H1 (cell line): ENCODE measurements around the gene ANKS1A. TPM values are rescaled to one million over a fixed set of nuclear protein-coding genes. Genes with fewer than 3 reads are reported as not detected.
"Not testable (repeated sequence)": the region's sequence is repeated elsewhere in the genome, so short reads cannot be mapped to it uniquely, and the experiment has no call there.

Experiments used
- CTCF ChIA-PET: fragments of 300-600 bp; sonication (Branson Sonifier 250); formaldehyde crosslinking; loops from one replicate; lab custom pipeline; 2021; ENCODE audit not compliant: partially characterized antibody; lab: Charles Lee
- POLR2A ChIA-PET: fragments of 300-600 bp; sonication (Branson Sonifier 250); formaldehyde crosslinking; loops from one replicate; lab custom pipeline; 2021; ENCODE audit warnings: inconsistent platforms; ENCODE audit not compliant: partially characterized antibody; lab: Charles Lee
- DNase-seq, 2 experiments: peaks; one replicate each; pipeline versions ENCODE4 v3.0.0 to v3.0.0-alpha.2; 2010 to 2022; ENCODE audit warnings: low spot score in 2 of 2, low read depth in 1 of 2, mixed read lengths in 1 of 2
- FAIRE-seq: peaks from 2 replicates; lab custom pipeline; 2011; peaks lifted over from hg19 to GRCh38; lab: Jason Lieb, UNC
- H2AFZ ChIP-seq: 2 replicates; pipeline ENCODE4 v1.8.1; 2012; ENCODE audit warnings: low read length, inconsistent platforms
- H2AK5ac ChIP-seq: 2 replicates; pipeline ENCODE4 v1.6.1; 2013; ENCODE audit warnings: low read depth, low read length
- H2BK120ac ChIP-seq: replicated peaks from 2 replicates; pipeline ENCODE3; 2013; ENCODE audit warnings: low read depth, low read length, inconsistent platforms
- H2BK12ac ChIP-seq: 2 replicates; pipeline ENCODE4 v1.6.1; 2013; ENCODE audit warnings: low read depth, low read length
- H2BK15ac ChIP-seq: 2 replicates; pipeline ENCODE4 v1.6.1; 2013; ENCODE audit warnings: low read length
- H2BK20ac ChIP-seq: 2 replicates; pipeline ENCODE4 v1.6.1; 2013; ENCODE audit warnings: low read length
- H2BK5ac ChIP-seq: 2 replicates; pipeline ENCODE4 v1.6.1; 2013; ENCODE audit warnings: low read depth, low read length
- H3K14ac ChIP-seq: 2 replicates; pipeline ENCODE4 v1.6.1; 2013; ENCODE audit warnings: inconsistent platforms; ENCODE audit not compliant: insufficient read length
- H3K18ac ChIP-seq: 2 replicates; pipeline ENCODE4 v1.6.1; 2013; ENCODE audit warnings: low read length; ENCODE audit errors: extremely low read depth
- H3K23ac ChIP-seq: 2 replicates; pipeline ENCODE4 v1.6.1; 2013; ENCODE audit warnings: inconsistent platforms; ENCODE audit not compliant: insufficient read length
- H3K23me2 ChIP-seq: 2 replicates; pipeline ENCODE4 v1.6.1; 2013; ENCODE audit warnings: low read depth, low read length
- H3K27ac ChIP-seq: 2 replicates; pipeline ENCODE4 v1.6.1; 2011; ENCODE audit warnings: low read depth, low read length, inconsistent platforms
- H3K27me3 ChIP-seq, 4 experiments: replicated peaks in 1 of 4; 1 replicate in 1 of 4; 2 replicates in 3 of 4; pipeline versions ENCODE4 v1.6.1 to v1.8.1; 2011 to 2013; ENCODE audit warnings: low read length in 3 of 4, mild to moderate bottlenecking in 3 of 4, inconsistent platforms in 2 of 4, mixed read lengths in 2 of 4, moderate library complexity in 1 of 4; ENCODE audit not compliant: control insufficient read depth in 3 of 4, insufficient read depth in 3 of 4; ENCODE audit errors: extremely low read depth in 1 of 4
- H3K36me3 ChIP-seq, 4 experiments: 2 replicates each; pipeline versions ENCODE4 v1.6.1 to v1.8.1; 2011 to 2013; ENCODE audit warnings: mild to moderate bottlenecking in 4 of 4, low read length in 3 of 4, moderate library complexity in 2 of 4, control low read depth in 1 of 4, inconsistent platforms in 1 of 4; ENCODE audit not compliant: insufficient read depth in 4 of 4, control insufficient read depth in 2 of 4
- H3K4ac ChIP-seq: replicated peaks from 2 replicates; pipeline ENCODE3; 2013; ENCODE audit warnings: low read length, low read depth, mixed read lengths, inconsistent platforms; ENCODE audit not compliant: insufficient read length
- H3K4me1 ChIP-seq, 4 experiments: replicated peaks in 1 of 4; 1 replicate in 1 of 4; 2 replicates in 3 of 4; pipeline versions ENCODE4 v1.6.1 to v1.8.1; 2011 to 2013; ENCODE audit warnings: low read length in 3 of 4, inconsistent platforms in 2 of 4, mixed read lengths in 1 of 4; ENCODE audit not compliant: insufficient read depth in 4 of 4, control insufficient read depth in 3 of 4
- H3K4me2 ChIP-seq, 2 experiments: 2 replicates each; pipeline versions ENCODE4 v1.6.1 to v1.8.1; 2011 to 2013; ENCODE audit warnings: low read depth in 2 of 2, low read length in 2 of 2, control low read depth in 1 of 2, inconsistent platforms in 1 of 2, mild to moderate bottlenecking in 1 of 2; ENCODE audit not compliant: insufficient read depth in 1 of 2
- H3K4me3 ChIP-seq, 4 experiments: fragments of 200-600, 300-600 bp in 1 of 4; sonication (generic), shearing (Covaris generic), sonication (Bioruptor Twin) in 1 of 4; 2 replicates each; pipeline versions ENCODE4 v1.5.1 to v1.8.1; 2011 to 2016; ENCODE audit warnings: low read length in 4 of 4, low read depth in 3 of 4, control low read depth in 2 of 4, inconsistent platforms in 2 of 4, mild to moderate bottlenecking in 2 of 4, mixed read lengths in 1 of 4, moderate library complexity in 1 of 4; ENCODE audit not compliant: insufficient read depth in 2 of 4; ENCODE audit errors: extremely low read depth in 1 of 4
- H3K56ac ChIP-seq: replicated peaks from 2 replicates; pipeline ENCODE3; 2013; ENCODE audit warnings: low read depth, mild to moderate bottlenecking, mixed read lengths, low read length, inconsistent platforms; ENCODE audit not compliant: insufficient read length
- H3K79me1 ChIP-seq: 2 replicates; pipeline ENCODE4 v1.6.1; 2013; ENCODE audit warnings: low read depth, low read length, control low read depth
- H3K79me2 ChIP-seq, 2 experiments: 2 replicates each; pipeline versions ENCODE4 v1.6.1 to v1.8.1; 2012 to 2013; ENCODE audit warnings: low read length in 2 of 2, mild to moderate bottlenecking in 2 of 2, inconsistent platforms in 1 of 2; ENCODE audit not compliant: insufficient read depth in 2 of 2, control insufficient read depth in 1 of 2
- H3K9ac ChIP-seq, 4 experiments: replicated peaks in 1 of 4; 1 replicate in 1 of 4; 2 replicates in 3 of 4; pipeline versions ENCODE4 v1.6.1 to v1.8.1; 2011 to 2013; ENCODE audit warnings: low read depth in 3 of 4, low read length in 3 of 4, control low read depth in 2 of 4, mild to moderate bottlenecking in 2 of 4, moderate library complexity in 2 of 4, inconsistent platforms in 1 of 4; ENCODE audit errors: extremely low read depth in 1 of 4
- H3K9me3 ChIP-seq, 2 experiments: 2 replicates each; pipeline versions ENCODE4 v1.6.1 to v1.8.1; 2012 to 2013; ENCODE audit warnings: mild to moderate bottlenecking in 2 of 2, moderate library complexity in 2 of 2, control low read depth in 1 of 2, inconsistent platforms in 1 of 2, low read depth in 1 of 2, low read length in 1 of 2, mixed read lengths in 1 of 2; ENCODE audit not compliant: insufficient read depth in 2 of 2
- H4K20me1 ChIP-seq, 2 experiments: replicated peaks in 1 of 2; 2 replicates each; pipeline versions ENCODE3 to v1.8.1; 2011 to 2013; ENCODE audit warnings: inconsistent platforms in 2 of 2, low read length in 2 of 2, mild to moderate bottlenecking in 1 of 2; ENCODE audit not compliant: insufficient read depth in 2 of 2, control insufficient read depth in 1 of 2
- H4K5ac ChIP-seq: 2 replicates; pipeline ENCODE4 v1.6.1; 2013; ENCODE audit warnings: low read length, low read depth, mixed read lengths, inconsistent platforms; ENCODE audit not compliant: insufficient read length
- H4K8ac ChIP-seq: 2 replicates; pipeline ENCODE4 v1.8.0; 2013; ENCODE audit warnings: mild to moderate bottlenecking, moderate library complexity, low read length, inconsistent platforms; ENCODE audit not compliant: insufficient read depth; ENCODE audit errors: extremely low read depth
- H4K91ac ChIP-seq: replicated peaks from 2 replicates; pipeline ENCODE3; 2013; ENCODE audit warnings: low read length, mixed read lengths, inconsistent platforms; ENCODE audit not compliant: insufficient read length
- WGBS, 2 experiments: shearing (Covaris generic) in 1 of 2; methylation state at CpG; one replicate each; pipeline versions ENCODE4 v1.1.6 to v1.1.7; 2013 to 2015; ENCODE audit warnings: low lambda C conversion rate in 2 of 2, mixed read lengths in 2 of 2, inconsistent platforms in 1 of 2, low coverage in 1 of 2, missing lambda C conversion rate in 1 of 2; ENCODE audit not compliant: insufficient replicate concordance in 2 of 2, insufficient coverage in 1 of 2, insufficient read length in 1 of 2; ENCODE audit errors: extremely low coverage in 1 of 2, missing lambda C conversion rate in 1 of 2; 5-methylcytosine and 5-hydroxymethylcytosine counted together
- polyA plus RNA-seq, 7 experiments: library from polyadenylated mRNA; depleted of rRNA in 3 of 7; stranded (reverse) in 5 of 7; unstranded in 2 of 7; fragments of >200 nt in 5 of 7; fragments of 200-250 nt in 2 of 7; gene quantifications; 1 replicate in 5 of 7; 2 replicates in 1 of 7; 4 replicates in 1 of 7; pipeline versions ENCODE4 v1.2.1 to v1.2.3, GENCODE V29; 2011 to 2013; ENCODE audit warnings: missing spikeins in 2 of 7, mixed read lengths in 2 of 7
- total RNA-seq: library from RNA; stranded (reverse); fragmentation: NEBNext Ultra II Directional; extraction: Animal tissue kit (Norgen Biotek cat#: 25700); gene quantifications from 2 replicates; pipeline ENCODE4 v1.2.1, GENCODE V29; 2021

Gene ANKS1A
- total and polyA plus RNA-seq, 2 of the 8 experiments (the other 6 are each of a cell fraction or from before 2014, with no cell fraction given): 9.8 to 30.9 TPM

GRCh38 chr6:34899748-34900147 lies 10.7 kb downstream of the ANKS1A start:
- H2AK5ac ChIP-seq, H3K4me2 ChIP-seq, DNase-seq, H3K36me3 ChIP-seq, H4K8ac ChIP-seq, H2BK120ac ChIP-seq, FAIRE-seq, H3K4me3 ChIP-seq, H2BK5ac ChIP-seq, H3K79me1 ChIP-seq, H4K5ac ChIP-seq, H3K14ac ChIP-seq, H3K23me2 ChIP-seq, H2BK15ac ChIP-seq, H2AFZ ChIP-seq, H4K91ac ChIP-seq, H2BK20ac ChIP-seq, H3K27ac ChIP-seq, H4K20me1 ChIP-seq, H3K9ac ChIP-seq, H3K4me1 ChIP-seq, H3K27me3 ChIP-seq, H3K23ac ChIP-seq, H3K9me3 ChIP-seq, H3K4ac ChIP-seq, H3K18ac ChIP-seq, H3K56ac ChIP-seq, H2BK12ac ChIP-seq: not testable (repeated sequence)
- CTCF ChIA-PET: interaction anchor here (0.6 kb wide), 1 partner anchor 1067 kb away, joined by 4 read pairs; no protein-coding TSS in a partner anchor
- WGBS, 2 experiments: 100% methylated on average over 1 of the region's 1 CpG; no CpG with 5 or more reads in 1 of the 2 experiments
- POLR2A ChIA-PET: interaction anchor here (3.8 kb wide), 1 partner anchor 11 kb away, joined by 28 read pairs; the partner anchor contains the start of genes ANKS1A and TAF11
- peaks cover 0 to 69% of the 10 kb centered on the region in 2 experiments; a peak in 2 of 4 replicates for H3K79me2 ChIP-seq
